ENCODE results near the gene TANK.

DNA sequence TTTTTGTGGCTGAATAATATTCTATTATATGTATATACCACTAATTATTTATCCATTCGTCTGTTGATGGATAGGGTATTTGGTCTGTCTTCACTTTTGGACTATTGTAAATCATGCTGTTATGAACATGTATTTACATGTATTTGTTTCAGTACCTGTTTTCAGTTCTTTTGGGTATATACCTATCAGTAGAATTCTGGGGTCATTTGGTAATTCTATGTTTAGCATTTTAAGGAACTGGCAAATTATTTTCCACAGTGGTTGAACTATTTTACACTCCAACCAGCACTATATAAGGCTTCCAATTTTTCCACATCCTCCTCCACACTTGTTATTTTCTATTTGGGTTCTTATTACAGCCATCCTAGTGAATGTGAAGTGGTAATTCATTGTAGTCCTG lies 12.4 kb upstream of the TANK start:
- TF ChIP-seq CTCF (IDR thresholded peaks at IDR 0.05; ENCODE audit: borderline replicate concordance, extremely low read depth, low read length, poor library complexity, severe bottlenecking) = no peak
- no peak for TF ChIP-seq EZH2 (IDR thresholded peaks at IDR 0.05; ENCODE audit: borderline replicate concordance, low read depth, low read length, severe bottlenecking)
